ENCODE data around the gene ACTN4.

- TF ChIP-seq EZH2phosphoT487 (IDR thresholded peaks at IDR 0.05; ENCODE audit: low read depth, severe bottlenecking, unreplicated experiment) (no peak), CTCF (IDR thresholded peaks at IDR 0.05; ENCODE audit: poor library complexity) (no peak)
Measured at GRCh38 chr19:38740257-38740592, 92.8 kb downstream of the ACTN4 start.

Measured in hepatocyte (in vitro differentiated cells).